ENCODE data around the gene VAV2.

VAV2 gene

DNA sequence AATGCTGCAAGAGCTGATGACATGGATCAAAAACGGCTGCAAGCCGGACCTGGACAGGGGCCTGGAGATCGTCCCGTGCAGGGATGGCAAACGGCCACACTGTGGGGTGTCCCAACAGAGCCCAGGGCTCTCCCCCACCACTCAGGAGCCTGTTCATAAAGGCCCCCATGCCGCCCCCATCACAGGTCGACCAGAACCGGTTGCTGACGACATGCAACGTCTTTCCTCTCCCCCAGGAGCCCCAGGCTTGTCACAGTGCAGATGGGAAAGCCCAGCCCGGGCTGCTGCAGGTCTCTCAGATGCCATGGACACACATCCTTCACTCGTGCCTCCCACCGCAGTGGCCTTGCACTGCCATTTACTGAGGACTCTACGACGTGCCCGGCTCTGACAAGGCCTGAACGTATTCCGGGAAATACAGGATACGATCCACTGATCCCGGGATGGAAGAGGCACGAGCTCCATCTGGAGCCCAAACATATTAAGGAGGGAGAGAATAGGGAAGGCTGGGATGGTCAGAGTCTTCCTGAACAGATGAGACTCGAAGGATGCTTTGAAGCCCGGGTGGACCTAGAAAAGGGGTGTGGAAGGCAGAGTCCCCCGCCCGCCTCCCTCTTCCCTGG, 177.4 kb downstream of the VAV2 start:
- Histone ChIP-seq H3K36me3 (ENCODE audit: control insufficient read depth, low read depth, low read length) (no peaks in the 10 kb centered on the region), H3K9ac (ENCODE audit: low read length) (no peak overlapping the region), H3K27ac (ENCODE audit: low read length) (no peak overlapping the region), H3K27me3 (ENCODE audit: control insufficient read depth, insufficient read depth, low read length) (no peaks in the 10 kb centered on the region), H3K4me1 (ENCODE audit: control insufficient read depth, low read depth, low read length) (no peaks in the 10 kb centered on the region), H3K9me3 (ENCODE audit: control insufficient read depth, low read depth, low read length) (no peaks in the 10 kb centered on the region), H3K4me3 (ENCODE audit: low read length) (no peak overlapping the region)

DNA sequence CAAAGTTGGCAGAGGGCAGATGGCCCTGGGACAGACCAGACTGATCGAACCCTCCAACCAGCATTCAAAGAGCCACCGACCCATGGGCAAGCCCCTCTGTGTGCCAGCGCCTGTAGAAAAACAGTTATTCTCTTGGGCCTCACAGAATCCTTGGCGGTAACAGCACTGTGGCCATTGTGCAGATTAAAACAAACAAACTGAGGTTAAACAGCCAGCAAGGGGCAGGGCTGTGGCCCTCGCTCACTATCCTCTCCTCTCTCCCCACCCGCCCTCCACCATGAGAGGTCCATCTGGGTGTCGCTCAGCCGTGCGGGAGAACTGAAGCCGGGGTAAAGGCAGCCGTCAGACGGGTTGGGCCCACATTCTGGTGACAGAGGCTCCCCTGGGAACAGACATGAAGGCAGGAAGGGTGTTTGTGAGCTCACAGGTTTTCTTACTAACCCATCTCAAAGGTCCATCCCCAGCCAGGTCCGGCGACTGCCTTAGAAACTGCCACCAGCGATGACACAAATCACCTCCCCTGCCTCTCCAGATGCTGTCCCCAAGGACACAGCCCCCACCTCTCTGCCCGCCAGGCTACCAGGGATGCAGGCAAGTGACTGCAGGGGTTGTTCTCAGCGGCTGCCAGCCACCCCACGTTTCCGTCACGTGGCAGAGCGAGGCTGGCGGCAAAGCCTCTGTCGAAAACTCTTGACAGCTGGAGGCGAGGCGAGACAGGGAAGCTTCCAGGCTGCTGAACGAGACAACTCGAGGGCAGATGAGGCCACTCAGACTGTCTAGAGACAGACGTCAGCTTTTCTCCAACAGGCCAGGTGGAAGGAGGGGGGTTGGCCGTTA, 178.2 kb downstream of the VAV2 start:
- H3K4me1 ChIP-seq (ENCODE audit: control insufficient read depth, low read depth, low read length): no peaks in the 10 kb centered on the region
- no peak overlapping the region for H3K9ac ChIP-seq (ENCODE audit: low read length)
- H3K9me3 ChIP-seq (ENCODE audit: control insufficient read depth, low read depth, low read length): no peaks in the 10 kb centered on the region
- H3K36me3 ChIP-seq (ENCODE audit: control insufficient read depth, low read depth, low read length): no peaks in the 10 kb centered on the region
- no peaks in the 10 kb centered on the region for H3K27me3 ChIP-seq (ENCODE audit: control insufficient read depth, insufficient read depth, low read length)
- no peak overlapping the region for H3K4me3 ChIP-seq (ENCODE audit: low read length)
- no peak overlapping the region for H3K27ac ChIP-seq (ENCODE audit: low read length)

DNA sequence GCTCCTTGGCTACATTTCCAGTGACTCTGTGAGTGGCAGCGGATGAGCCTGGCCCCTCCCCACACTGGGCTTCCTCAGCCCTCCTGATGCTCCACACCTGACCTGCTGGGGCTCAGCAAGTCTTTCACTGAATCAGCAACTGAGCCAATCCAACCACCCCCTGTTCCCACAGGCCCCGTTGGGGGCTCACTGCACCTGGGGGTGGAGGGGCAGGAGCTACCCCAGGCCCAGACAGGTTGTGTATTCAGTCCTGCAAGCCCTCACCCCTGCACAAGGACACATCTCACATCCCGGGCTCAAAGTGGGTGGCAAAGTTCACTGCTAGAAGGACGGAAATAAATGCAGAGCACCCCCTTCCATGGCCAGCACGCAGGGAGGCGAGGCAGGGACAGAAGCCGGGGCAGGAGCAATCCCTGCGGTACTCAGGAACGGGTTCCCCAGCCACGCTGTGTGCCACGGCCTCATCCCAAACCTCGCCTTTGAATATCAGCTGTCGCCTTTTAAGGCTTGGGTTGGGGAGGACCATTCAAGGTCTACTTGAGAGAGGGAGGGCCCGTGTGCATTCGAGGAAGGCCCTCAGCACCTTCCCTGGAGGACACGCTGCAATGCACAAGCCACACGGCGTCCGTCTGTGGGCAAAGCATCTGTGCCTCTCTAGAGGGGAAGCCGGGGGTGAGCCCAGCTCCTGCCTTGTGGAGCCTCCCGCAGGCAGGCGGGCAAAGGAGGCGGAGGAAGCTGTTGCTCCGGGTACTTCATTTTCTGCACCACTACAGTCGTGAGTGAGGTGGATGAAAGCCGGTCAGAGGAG, 179.0 kb downstream of the VAV2 start:
- Histone ChIP-seq H3K4me1 (ENCODE audit: control insufficient read depth, low read depth, low read length) (no peaks in the 10 kb centered on the region), H3K36me3 (ENCODE audit: control insufficient read depth, low read depth, low read length) (no peaks in the 10 kb centered on the region), H3K9me3 (ENCODE audit: control insufficient read depth, low read depth, low read length) (no peaks in the 10 kb centered on the region), H3K9ac (ENCODE audit: low read length) (no peak overlapping the region), H3K27ac (ENCODE audit: low read length) (no peak overlapping the region), H3K4me3 (ENCODE audit: low read length) (no peak overlapping the region), H3K27me3 (ENCODE audit: control insufficient read depth, insufficient read depth, low read length) (no peaks in the 10 kb centered on the region)

DNA sequence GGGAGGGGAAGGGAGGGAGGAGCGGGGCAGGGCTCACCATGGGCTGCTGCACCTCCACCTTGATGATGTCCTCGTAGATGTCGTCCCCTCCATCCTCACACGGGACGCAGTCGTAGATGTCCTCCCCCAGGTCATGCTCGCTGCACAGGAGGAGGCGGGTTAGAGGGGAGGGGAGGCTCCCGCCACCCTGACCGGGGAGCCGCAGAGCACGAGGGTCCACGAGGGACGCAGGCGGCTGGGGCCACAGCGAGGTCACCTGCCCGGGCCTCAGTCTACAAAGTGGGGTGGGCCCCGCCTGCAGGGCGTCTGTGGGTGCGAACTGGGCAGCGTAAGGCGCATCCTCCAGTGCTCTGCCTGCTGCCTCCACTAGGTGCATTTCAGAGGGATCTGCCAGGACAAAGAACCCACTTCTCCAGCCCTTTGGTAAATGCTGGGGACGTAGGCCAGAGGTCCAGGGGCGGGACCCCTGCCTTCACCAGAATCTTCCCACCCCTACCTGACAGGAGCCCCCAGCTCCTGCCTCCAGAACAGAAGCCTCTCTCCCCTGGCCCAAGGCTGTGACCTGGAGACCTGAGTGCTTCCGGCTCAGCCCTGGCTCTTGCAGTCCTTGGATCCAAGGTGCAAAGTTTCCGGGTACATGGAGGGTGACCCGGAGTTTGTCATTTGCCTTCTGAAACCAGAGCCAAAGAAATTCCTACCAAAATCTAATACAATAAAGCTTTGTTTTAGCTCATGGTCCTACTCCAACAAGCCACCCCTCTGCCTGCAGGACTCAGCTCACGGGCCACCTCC, 179.9 kb downstream of the VAV2 start:
- Histone ChIP-seq H3K9ac (ENCODE audit: low read length) (no peak overlapping the region), H3K4me3 (ENCODE audit: low read length) (no peak overlapping the region), H3K9me3 (ENCODE audit: control insufficient read depth, low read depth, low read length) (no peaks in the 10 kb centered on the region), H3K4me1 (ENCODE audit: control insufficient read depth, low read depth, low read length) (no peaks in the 10 kb centered on the region), H3K27ac (ENCODE audit: low read length) (no peak overlapping the region), H3K27me3 (ENCODE audit: control insufficient read depth, insufficient read depth, low read length) (no peaks in the 10 kb centered on the region), H3K36me3 (ENCODE audit: control insufficient read depth, low read depth, low read length) (no peaks in the 10 kb centered on the region)

DNA sequence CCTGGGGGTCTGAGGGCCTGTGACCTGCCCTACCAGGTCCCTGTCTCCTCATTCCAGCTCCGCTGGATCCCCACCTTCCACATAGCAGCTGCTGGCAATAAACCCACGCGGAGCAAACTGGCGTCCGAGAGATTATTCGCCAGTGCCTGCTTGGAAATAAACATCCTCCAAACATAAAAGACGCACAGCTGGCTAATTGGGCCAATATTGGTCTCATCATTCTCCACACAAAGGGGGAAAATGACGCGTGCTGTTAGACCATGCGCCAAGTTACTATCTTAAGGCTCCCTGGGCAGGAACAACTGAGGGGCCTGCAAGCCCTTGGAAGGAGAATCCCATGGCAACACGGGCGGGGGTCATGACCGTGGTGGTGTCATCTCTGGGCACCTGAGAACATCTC, 180.7 kb downstream of the VAV2 start:
- Histone ChIP-seq H3K9ac (ENCODE audit: low read length) (no peak overlapping the region), H3K4me3 (ENCODE audit: low read length) (no peak overlapping the region), H3K36me3 (ENCODE audit: control insufficient read depth, low read depth, low read length) (no peaks in the 10 kb centered on the region), H3K27ac (ENCODE audit: low read length) (no peak overlapping the region), H3K27me3 (ENCODE audit: control insufficient read depth, insufficient read depth, low read length) (no peaks in the 10 kb centered on the region), H3K4me1 (ENCODE audit: control insufficient read depth, low read depth, low read length) (no peaks in the 10 kb centered on the region), H3K9me3 (ENCODE audit: control insufficient read depth, low read depth, low read length) (no peaks in the 10 kb centered on the region)

DNA sequence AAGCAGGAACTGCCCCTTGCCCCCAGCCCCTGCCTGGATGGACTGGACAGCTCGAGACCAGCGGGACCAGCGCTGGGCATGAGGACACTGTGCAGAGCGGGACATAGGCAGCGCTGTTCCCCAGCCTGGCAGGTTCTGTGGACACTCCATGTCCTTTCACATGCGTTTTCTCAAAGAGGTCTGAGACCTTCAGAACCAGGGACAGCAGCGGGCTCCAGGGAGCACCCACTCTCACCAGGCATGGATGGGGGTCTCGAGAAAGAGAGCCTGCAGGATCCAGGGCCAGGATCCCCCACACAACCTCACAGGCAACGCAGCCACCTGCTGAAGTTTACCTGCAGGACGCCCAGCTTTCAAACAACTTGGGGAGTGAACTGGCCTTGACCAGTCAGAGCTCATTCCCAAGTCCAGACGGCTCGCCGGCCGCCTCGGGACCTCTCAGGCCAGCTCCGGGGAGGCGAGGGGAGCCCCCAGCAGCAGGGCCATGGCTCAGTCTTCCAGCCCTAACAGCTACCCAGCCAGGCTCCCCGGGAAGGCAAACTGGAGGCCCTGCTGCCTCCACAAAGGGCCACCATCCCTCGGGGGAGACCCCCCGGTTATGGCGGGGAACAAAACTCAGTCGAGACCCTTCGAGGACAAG, 181.4 kb downstream of the VAV2 start:
- Histone ChIP-seq H3K9me3 (ENCODE audit: control insufficient read depth, low read depth, low read length) (no peaks in the 10 kb centered on the region), H3K27me3 (ENCODE audit: control insufficient read depth, insufficient read depth, low read length) (no peaks in the 10 kb centered on the region), H3K27ac (ENCODE audit: low read length) (no peak overlapping the region), H3K4me3 (ENCODE audit: low read length) (no peak overlapping the region), H3K36me3 (ENCODE audit: control insufficient read depth, low read depth, low read length) (no peaks in the 10 kb centered on the region), H3K9ac (ENCODE audit: low read length) (no peak overlapping the region), H3K4me1 (ENCODE audit: control insufficient read depth, low read depth, low read length) (no peaks in the 10 kb centered on the region)

DNA sequence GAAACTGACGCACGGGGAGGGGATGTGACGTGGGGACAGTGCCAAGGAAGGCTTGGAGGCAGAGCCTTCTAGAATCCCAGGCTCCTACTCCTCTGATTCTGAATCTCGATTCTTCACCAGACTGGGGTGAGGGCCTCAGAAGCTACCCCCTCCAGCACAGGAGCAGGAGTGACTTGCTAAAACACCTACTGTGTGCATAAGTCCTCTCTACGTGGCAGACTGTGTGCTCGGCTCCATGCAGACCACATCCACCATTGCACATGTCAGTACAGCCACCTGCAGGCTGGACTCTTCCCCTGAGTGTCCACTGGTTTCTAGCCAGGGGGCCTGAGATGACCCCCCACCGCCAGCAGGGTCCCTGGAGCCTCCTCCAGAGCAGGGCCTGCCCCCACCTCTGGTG, 182.8 kb downstream of the VAV2 start:
- Histone ChIP-seq H3K9me3 (ENCODE audit: control insufficient read depth, low read depth, low read length) (no peaks in the 10 kb centered on the region), H3K4me3 (ENCODE audit: low read length) (no peak overlapping the region), H3K36me3 (ENCODE audit: control insufficient read depth, low read depth, low read length) (no peaks in the 10 kb centered on the region), H3K4me1 (ENCODE audit: control insufficient read depth, low read depth, low read length) (no peaks in the 10 kb centered on the region), H3K27me3 (ENCODE audit: control insufficient read depth, insufficient read depth, low read length) (no peaks in the 10 kb centered on the region), H3K9ac (ENCODE audit: low read length) (no peak overlapping the region), H3K27ac (ENCODE audit: low read length) (no peak overlapping the region)

DNA sequence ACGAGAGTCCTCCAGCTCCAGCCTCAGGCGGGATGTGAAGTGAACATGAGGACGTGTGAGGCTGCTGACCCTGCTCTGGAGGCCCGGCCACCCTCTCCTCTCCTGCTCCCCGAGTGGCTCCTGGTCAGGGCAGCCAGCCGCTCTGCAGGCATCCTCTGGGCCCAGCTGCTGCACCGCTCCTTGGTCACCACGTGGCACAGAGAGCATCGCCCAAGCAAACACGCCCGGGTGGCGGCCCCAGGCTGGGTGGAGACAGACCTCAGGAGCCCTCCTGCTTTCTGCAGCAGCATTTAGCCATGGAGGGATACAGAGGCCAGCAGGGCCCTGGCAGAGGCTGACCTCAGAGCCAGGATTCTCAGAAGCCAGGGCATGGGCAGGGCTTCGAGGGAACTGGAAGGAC, 184.3 kb downstream of the VAV2 start:
- Histone ChIP-seq H3K9me3 (ENCODE audit: control insufficient read depth, low read depth, low read length) (no peaks in the 10 kb centered on the region), H3K27ac (ENCODE audit: low read length) (no peak overlapping the region), H3K36me3 (ENCODE audit: control insufficient read depth, low read depth, low read length) (no peaks in the 10 kb centered on the region), H3K9ac (ENCODE audit: low read length) (no peak overlapping the region), H3K4me1 (ENCODE audit: control insufficient read depth, low read depth, low read length) (no peaks in the 10 kb centered on the region), H3K4me3 (ENCODE audit: low read length) (no peak overlapping the region), H3K27me3 (ENCODE audit: control insufficient read depth, insufficient read depth, low read length) (no peaks in the 10 kb centered on the region)

DNA sequence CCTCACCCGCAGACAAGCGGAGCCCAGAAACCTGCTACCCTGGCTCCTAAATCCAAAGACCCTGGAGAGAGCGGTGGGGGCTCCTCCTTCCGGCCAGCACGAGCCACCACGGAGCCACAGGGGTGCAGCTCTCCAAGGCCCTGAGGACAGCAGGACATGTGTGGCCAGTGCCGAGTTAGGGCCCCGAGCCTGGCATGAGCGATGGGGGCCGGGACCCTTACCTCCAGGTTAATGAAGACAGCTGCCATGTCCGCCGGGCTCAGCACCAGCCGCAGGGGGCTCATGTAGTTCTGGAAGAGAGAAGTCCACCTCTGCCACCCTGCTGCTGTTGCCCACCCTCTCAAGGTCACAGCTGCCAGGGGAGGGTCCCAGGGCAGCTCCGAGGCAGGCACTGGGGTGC, 185.1 kb downstream of the VAV2 start:
- H3K4me1 ChIP-seq (ENCODE audit: control insufficient read depth, low read depth, low read length): no peaks in the 10 kb centered on the region
- H3K9ac ChIP-seq (ENCODE audit: low read length): no peak overlapping the region
- H3K27me3 ChIP-seq (ENCODE audit: control insufficient read depth, insufficient read depth, low read length): no peaks in the 10 kb centered on the region
- H3K36me3 ChIP-seq (ENCODE audit: control insufficient read depth, low read depth, low read length): no peaks in the 10 kb centered on the region
- H3K9me3 ChIP-seq (ENCODE audit: control insufficient read depth, low read depth, low read length): no peaks in the 10 kb centered on the region
- no peak overlapping the region for H3K4me3 ChIP-seq (ENCODE audit: low read length)
- H3K27ac ChIP-seq (ENCODE audit: low read length): no peak overlapping the region

DNA sequence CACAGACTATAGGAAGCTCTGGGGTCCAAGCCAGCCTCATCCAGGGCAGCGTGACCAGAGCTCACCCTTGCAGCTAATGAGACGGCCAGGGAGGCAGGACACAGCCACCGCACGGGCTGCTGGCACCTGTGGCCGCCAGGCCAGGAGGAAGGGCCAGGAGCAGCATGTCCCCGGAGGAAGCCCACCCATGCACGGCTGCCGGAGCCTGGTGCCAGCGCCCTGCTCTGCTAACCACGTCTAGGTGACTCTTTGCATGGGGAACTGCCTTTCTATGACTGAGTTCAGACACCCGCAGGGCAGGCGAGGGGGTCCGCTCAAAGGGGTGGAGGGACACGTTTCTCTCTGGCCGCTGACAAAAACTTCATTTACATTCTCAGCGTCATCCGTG, 185.5 kb downstream of the VAV2 start:
- Histone ChIP-seq H3K4me1 (ENCODE audit: control insufficient read depth, low read depth, low read length) (no peaks in the 10 kb centered on the region), H3K36me3 (ENCODE audit: control insufficient read depth, low read depth, low read length) (no peaks in the 10 kb centered on the region), H3K27ac (ENCODE audit: low read length) (no peak overlapping the region), H3K9ac (ENCODE audit: low read length) (no peak overlapping the region), H3K27me3 (ENCODE audit: control insufficient read depth, insufficient read depth, low read length) (no peaks in the 10 kb centered on the region), H3K9me3 (ENCODE audit: control insufficient read depth, low read depth, low read length) (no peaks in the 10 kb centered on the region), H3K4me3 (ENCODE audit: low read length) (no peak overlapping the region)
